Smooth muscle cell (in vitro differentiated cells): ENCODE data around the gene GDPD3. TPM values are rescaled to one million over a fixed set of nuclear protein-coding genes. Genes with fewer than 3 reads are reported as not detected.

ENCODE experiments used
- DNase-seq: peaks from one replicate; lab custom pipeline; 2025; ENCODE audit not compliant: unreplicated experiment; lab: John Stamatoyannopoulos, UW
- H2AFZ ChIP-seq: fragments of 200-600 bp; sonication (generic); 2 replicates; pipeline ENCODE4 v1.6.0; 2016; ENCODE audit warnings: antibody characterized with exemption, low read depth, mild to moderate bottlenecking
- H3F3A ChIP-seq: fragments of 200-600 bp; sonication (generic); 2 replicates; pipeline ENCODE4 v1.6.0; 2017; ENCODE audit warnings: antibody characterized with exemption, low read depth
- H3K27ac ChIP-seq: fragments of 200-600 bp; sonication (generic); 2 replicates; pipeline ENCODE4 v1.5.1; 2016; ENCODE audit warnings: low read depth, mild to moderate bottlenecking
- H3K27me3 ChIP-seq: fragments of 200-600 bp; sonication (generic); 2 replicates; pipeline ENCODE4 v1.6.1; 2016; ENCODE audit warnings: low read depth, mild to moderate bottlenecking
- H3K36me3 ChIP-seq: fragments of 200-600 bp; sonication (generic); 2 replicates; pipeline ENCODE4 v1.5.1; 2016; ENCODE audit warnings: low read depth
- H3K4me1 ChIP-seq: fragments of 200-600 bp; sonication (generic); 2 replicates; pipeline ENCODE4 v1.5.1; 2016; ENCODE audit warnings: low read depth
- H3K4me2 ChIP-seq: fragments of 200-600 bp; sonication (generic); 2 replicates; pipeline ENCODE4 v1.6.0; 2016; ENCODE audit warnings: mild to moderate bottlenecking
- H3K4me3 ChIP-seq: fragments of 200-600 bp; sonication (generic); 2 replicates; pipeline ENCODE4 v1.5.1; 2016; ENCODE audit warnings: mild to moderate bottlenecking
- H3K79me2 ChIP-seq: fragments of 200-600 bp; sonication (generic); 2 replicates; pipeline ENCODE4 v1.6.0; 2016; ENCODE audit warnings: low read depth, mild to moderate bottlenecking
- H3K9ac ChIP-seq: fragments of 200-600 bp; sonication (generic); 2 replicates; pipeline ENCODE4 v1.6.0; 2016; ENCODE audit warnings: low read depth
- H3K9me3 ChIP-seq: fragments of 200-600 bp; sonication (generic); replicated peaks from 2 replicates; pipeline ENCODE4 v1.5.1; 2016; ENCODE audit warnings: low read depth
- H4K20me1 ChIP-seq: fragments of 200-600 bp; sonication (generic); 2 replicates; pipeline ENCODE4 v1.6.0; 2016; ENCODE audit warnings: low read depth
- CTCF ChIP-seq: fragments of 200-600 bp; sonication (generic); IDR thresholded peaks from 2 replicates; pipeline ENCODE4 v1.5.1; 2017; ENCODE audit warnings: borderline replicate concordance, mild to moderate bottlenecking, antibody characterized with exemption; ENCODE audit not compliant: insufficient read depth, poor library complexity, severe bottlenecking
- WGBS: methylation state at CpG from one replicate; pipeline ENCODE4 v1.1.7; 2016; ENCODE audit warnings: low lambda C conversion rate; 5-methylcytosine and 5-hydroxymethylcytosine counted together
- polyA plus RNA-seq: library from polyadenylated mRNA; unstranded; fragments of >200 nt; fragmentation: Nextera tagmentation; extraction: Ambion mirVana; gene quantifications from 2 replicates; pipeline ENCODE4 v1.2.1, GENCODE V29; 2016
- total RNA-seq: library from RNA; depleted of rRNA; stranded (reverse); fragments of >200 nt; gene quantifications from 2 replicates; pipeline ENCODE4 v1.2.3, GENCODE V29; 2014

GDPD3 gene
- total and polyA plus RNA-seq, 2 experiments from 2014 or later: 0.85 to 13.4 TPM

GRCh38 chr16:30114411-30114810 is 1.1 kb upstream of the GDPD3 start:
- H3K9me3 ChIP-seq: no peaks in the 10 kb centered on the region
- no peaks in the 10 kb centered on the region for H3K79me2 ChIP-seq
- H3K4me3 ChIP-seq: no peak overlapping the region
- DNase-seq: no peak
- H2AFZ ChIP-seq: no peak overlapping the region
- H3K4me1 ChIP-seq: no peaks in the 10 kb centered on the region
- H3F3A ChIP-seq: peaks cover 25% of the 10 kb centered on the region
- no peak overlapping the region for H3K9ac ChIP-seq
- TF ChIP-seq CTCF: no peak
- 91% methylated on average over 11 of the region's 11 CpGs for WGBS
- no peaks in the 10 kb centered on the region for H3K27me3 ChIP-seq
- no peaks in the 10 kb centered on the region for H3K36me3 ChIP-seq
- no peak overlapping the region for H3K4me2 ChIP-seq
- H4K20me1 ChIP-seq: peaks cover 39% of the 10 kb centered on the region
- H3K27ac ChIP-seq: no peak overlapping the region

GRCh38 chr16:30113711-30114333 is 485 bp upstream of the GDPD3 start:
- Histone ChIP-seq H3K27me3 (no peaks in the 10 kb centered on the region), H3K4me3 (no peak overlapping the region)

GRCh38 chr16:30112197-30113030 is 923 bp downstream of the GDPD3 start:
- DNase-seq: peak; percentile 29
- no peak overlapping the region for H3K27ac ChIP-seq
- WGBS: 27% methylated on average over 21 of the region's 29 CpGs

More at GRCh38 chr16:30113711-30114333, 485 bp upstream of the GDPD3 start:
- Histone ChIP-seq H3F3A (peaks cover 29% of the 10 kb centered on the region), H3K36me3 (no peaks in the 10 kb centered on the region), H3K4me1 (no peaks in the 10 kb centered on the region), H3K79me2 (no peaks in the 10 kb centered on the region), H3K4me2 (no peak overlapping the region), H4K20me1 (peaks cover 44% of the 10 kb centered on the region), H3K9ac (no peak overlapping the region), H2AFZ (no peak overlapping the region), H3K27ac (peak overlapping the region; percentile 6), H3K9me3 (no peaks in the 10 kb centered on the region)
- WGBS: 84% methylated on average over 20 of the region's 20 CpGs
- TF ChIP-seq CTCF: no peak
- no peak for DNase-seq

More at GRCh38 chr16:30112197-30113030, 923 bp downstream of the GDPD3 start:
- no peak overlapping the region for H3K4me2 ChIP-seq
- H3K79me2 ChIP-seq: peaks cover under 1% of the 10 kb centered on the region
- no peaks in the 10 kb centered on the region for H3K9me3 ChIP-seq
- H2AFZ ChIP-seq: no peak overlapping the region
- H4K20me1 ChIP-seq: peaks cover 58% of the 10 kb centered on the region
- no peaks in the 10 kb centered on the region for H3K4me1 ChIP-seq
- H3K4me3 ChIP-seq: no peak overlapping the region
- no peak overlapping the region for H3K9ac ChIP-seq
- peaks cover 40% of the 10 kb centered on the region for H3F3A ChIP-seq
- H3K27me3 ChIP-seq: no peaks in the 10 kb centered on the region
- TF ChIP-seq CTCF: peak; percentile 67
- H3K36me3 ChIP-seq: no peaks in the 10 kb centered on the region
